CD4-positive, alpha-beta T cell treated with Interleukin-21 for 1 hour (primary cell): ENCODE measurements around the gene PRRT4.

Experiments
- DNase-seq: peaks from one replicate; pipeline ENCODE4 v3.0.0-alpha.2; 2020

The PRRT4 gene

DNA sequence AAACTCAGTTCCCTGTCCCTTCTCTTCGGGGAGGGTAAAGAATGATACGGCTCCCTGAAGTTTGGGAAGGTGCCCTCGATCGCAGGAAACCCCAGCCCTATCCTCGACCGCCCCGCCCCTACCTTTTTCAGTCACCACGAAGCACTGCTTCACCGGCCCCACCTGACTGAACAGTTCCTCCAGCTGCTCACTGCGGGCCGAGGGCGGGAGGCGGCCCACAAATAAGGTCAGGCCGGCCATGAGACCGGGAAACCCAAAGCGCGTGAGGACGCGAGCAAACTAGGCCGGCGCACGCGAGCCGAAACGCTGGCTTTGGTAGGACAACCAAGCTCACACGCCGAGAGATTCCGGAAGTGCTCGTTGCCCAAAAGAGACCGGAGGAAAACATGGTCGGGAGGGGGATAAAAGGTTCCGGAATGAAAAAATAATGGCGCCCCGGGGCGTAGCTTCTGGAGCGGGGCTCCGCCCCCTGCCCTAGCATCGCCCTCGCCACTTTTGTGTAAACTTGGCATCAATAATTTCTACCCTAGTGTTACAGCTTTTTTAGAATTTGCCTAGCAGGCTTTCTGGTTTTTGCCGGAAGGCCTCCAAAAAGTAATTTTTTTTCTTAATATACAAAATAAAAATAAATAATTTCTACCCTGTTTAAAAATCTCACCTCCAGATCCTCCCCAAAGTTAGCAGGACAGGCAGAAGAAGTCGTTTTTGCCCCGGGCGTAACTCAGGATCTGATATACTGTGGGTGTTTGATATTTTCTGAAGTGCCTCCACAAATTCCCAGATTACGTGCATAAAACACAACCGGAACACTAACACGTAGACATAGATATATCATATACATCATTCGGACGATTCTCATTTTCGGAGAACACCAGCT lies 17.7 kb downstream of the PRRT4 start, which contains the start of gene RBM28:
RBM28 (minus strand) TSS at position 355 of the 877 bp plus-strand sequence; CDS start at position 240, 115 bp downstream.
- peak; percentile 92 for DNase-seq

DNA sequence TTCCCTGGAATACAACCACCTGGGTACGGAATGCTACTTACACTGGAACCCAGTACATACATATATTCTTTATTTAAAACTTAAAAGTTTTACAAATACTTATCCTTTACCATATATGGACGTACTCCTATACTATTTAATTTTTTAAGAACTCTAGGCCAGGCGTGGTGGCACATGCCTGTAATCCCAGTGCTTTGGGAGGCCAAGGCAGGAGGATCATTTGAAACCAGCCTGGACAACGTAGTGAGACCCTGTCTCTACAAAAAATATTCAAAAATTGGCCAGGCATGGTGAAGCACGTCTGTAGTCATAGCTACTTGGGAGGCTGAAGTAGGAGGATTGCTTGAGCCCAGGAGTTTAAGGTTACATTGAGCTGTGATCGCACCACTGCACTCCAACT lies 19.8 kb downstream of the PRRT4 start:
- DNase-seq, result no peak

DNA sequence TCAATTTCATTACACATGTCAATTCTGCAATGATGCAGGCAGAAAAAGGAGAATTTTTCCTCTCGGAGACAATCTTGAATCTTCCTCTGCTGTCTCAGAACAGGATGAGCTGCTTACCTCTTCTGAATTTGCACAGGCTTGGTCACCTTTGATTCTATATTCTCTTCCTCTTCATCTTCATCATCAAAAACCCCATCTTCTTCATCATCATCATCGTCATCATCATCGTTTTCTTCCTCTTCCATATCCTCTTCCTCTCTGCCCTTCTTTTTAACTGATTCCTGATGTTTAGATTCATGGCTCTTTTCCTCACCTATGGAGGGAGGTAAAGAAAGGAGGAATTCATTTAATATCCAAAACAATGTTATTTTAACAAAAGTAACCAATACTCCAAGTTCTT lies 25.8 kb downstream of the PRRT4 start:
- DNase-seq, result no peak

DNA sequence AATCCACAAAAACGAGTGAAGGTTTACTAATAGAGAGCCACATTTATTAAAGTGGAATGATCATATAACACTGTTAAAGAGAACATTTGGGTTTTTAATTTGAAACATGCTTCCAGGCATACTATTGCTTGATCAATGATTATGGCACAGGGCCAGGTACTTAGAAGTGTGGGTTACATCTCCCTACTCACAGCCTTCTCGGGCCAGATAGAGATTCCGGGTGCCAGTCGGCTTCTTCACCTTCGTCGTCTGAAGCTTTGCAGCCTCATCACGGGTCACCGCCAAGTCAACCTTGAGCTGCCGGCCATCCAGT lies 37.2 kb downstream of the PRRT4 start:
- no peak for DNase-seq

DNA sequence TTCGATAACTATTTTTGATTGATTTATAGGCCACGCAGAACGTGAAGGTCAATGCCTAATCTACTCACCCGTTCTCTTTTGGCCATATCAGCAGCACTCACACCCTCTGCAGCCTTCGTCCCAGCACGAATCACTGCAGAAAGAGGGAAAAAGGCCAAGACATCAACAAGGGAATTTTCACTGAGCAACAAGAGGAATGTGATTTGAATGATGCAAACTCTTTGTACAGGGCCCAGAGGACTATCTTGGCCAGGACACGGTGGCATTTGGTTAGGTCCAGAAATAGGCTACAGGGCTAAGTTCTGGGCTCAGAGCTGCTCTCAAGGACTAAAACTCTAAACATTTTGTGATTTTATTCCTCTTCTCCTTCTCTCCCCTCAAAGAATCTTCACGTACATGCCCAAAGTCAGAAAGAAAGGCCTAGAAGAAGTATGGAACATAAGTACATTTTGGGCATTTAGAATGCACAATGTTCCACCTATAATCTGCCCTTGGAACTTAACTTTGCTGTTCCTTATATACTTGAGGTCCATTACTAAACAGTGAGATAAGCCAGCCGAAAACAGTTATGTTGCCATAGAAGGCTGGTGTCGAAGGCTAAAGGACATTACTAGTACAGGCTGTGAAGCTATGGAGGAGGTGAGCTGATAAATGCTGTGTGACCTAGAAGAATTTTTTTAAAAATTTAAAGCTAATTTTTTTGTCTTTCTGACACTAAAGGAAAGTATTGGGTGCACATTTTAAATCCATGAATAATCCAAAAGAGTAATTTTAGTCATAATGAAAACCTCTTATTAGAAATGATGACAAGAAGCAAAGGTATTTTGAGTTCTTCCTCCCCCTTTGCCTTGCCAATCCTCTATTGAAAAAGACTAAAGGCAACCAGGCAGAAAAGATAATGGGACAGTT lies 37.8 kb downstream of the PRRT4 start:
- no peak for DNase-seq

GRCh38 chr7:128323040-128323439 lies 38.5 kb downstream of the PRRT4 start:
- DNase-seq, result no peak

- DNase-seq, result peak; percentile 46
Observed at GRCh38 chr7:128322040-128322643, 39.3 kb downstream of the PRRT4 start.

GRCh38 chr7:128321044-128321422 lies 40.5 kb downstream of the PRRT4 start:
- DNase-seq, result no peak

GRCh38 chr7:128318691-128319090 lies 42.8 kb downstream of the PRRT4 start:
- DNase-seq, result no peak

DNA sequence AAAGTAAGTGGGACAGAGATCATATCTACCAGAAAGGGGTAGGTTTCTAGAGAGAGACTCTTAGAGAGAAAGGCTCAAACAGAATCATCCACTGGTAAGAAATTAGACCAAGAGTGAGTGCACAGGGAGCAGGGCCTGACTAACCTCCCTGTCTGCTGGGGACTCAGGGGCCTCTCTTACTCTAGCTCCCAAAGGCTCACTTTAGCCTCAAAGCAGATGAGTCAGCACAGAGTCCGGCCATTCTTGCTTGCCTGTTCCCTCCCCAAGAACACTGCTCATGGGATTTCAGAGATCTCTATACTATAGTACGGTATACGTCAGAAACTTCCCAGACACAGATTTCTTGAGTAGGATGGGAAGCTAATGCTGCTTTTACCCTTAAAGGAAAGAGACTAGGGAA lies 50.5 kb downstream of the PRRT4 start:
- no peak for DNase-seq

GRCh38 chr7:128310499-128310898 lies 51.0 kb downstream of the PRRT4 start:
- DNase-seq, result no peak

DNA sequence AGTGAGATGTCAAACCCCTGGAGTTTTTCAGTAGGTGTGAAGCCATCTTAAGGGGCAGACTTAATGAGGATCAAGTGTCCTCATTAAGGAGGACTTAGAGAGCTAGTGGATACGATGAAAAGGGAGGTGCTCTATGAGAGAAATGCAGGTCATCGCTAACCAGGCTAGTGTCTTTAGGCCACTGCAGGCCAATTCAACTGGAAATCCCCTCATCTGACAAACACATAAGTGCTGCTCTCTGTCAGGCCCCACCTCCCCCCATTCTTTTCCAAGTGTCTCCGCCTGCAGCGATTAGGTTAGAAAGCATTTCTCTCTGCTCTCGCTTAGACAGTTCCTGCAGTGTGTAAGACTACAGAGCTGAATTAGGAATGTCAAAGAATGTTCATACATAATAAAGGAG lies 51.5 kb downstream of the PRRT4 start:
- no peak for DNase-seq

DNA sequence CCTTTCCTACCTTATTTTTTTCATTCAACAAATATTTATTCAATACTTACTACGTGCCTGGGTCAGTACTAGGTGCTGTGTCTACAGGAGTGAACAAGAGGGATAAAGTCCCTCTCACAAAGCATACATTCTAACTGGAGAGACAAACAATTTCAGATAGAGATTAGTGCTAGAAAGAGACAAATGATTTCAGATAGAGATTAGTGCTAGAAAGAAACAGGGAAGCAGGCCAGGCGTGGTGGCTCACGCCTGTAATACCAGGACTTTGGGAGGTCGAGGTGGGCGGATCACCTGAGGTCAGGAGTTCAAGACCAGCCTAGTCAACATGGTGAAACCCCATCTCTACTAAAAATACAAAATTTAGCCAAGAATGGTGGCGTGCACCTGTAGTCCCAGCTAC lies 52.4 kb downstream of the PRRT4 start:
- DNase-seq, result no peak

DNA sequence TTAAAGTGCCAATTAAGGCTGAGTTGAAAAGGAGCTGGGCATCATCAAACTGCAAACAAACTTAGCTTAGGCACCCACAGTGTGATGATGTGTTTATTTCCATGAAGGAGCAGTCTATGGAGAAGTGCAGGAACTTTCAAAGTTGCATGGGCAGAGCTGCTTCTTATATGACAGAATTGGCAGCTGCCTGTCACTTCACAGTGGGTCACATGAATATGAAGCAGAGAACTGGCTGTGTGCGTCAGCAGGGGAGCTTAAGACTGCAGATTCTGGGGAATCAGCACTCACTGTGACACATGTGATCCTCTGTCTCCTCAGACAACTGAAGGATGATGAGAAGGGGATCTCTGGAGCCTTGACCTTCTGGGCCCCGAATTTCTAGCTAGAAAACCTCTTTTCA lies 54.4 kb downstream of the PRRT4 start:
- no peak for DNase-seq

- no peak for DNase-seq
Observed at GRCh38 chr7:128304212-128304611, 57.3 kb downstream of the PRRT4 start.

DNA sequence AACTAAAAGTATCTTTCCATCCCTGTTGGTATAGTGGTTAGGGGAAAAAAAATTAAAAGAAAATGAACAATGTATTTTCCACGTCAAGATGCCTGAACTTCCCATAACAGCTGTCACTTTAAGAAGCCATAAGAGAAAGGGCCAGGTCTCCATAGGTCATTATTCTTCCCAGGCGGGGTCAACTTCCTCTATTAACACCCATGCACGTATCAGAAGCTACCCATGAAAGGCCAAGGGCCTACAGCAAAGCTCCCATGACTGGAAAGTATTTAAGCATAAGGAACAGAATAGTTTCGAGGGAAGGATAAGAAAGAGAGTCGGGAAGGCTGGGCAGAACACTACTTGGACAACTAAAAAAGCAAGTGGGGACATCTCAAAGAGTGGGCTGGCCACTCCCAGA lies 57.8 kb downstream of the PRRT4 start:
- no peak for DNase-seq

DNA sequence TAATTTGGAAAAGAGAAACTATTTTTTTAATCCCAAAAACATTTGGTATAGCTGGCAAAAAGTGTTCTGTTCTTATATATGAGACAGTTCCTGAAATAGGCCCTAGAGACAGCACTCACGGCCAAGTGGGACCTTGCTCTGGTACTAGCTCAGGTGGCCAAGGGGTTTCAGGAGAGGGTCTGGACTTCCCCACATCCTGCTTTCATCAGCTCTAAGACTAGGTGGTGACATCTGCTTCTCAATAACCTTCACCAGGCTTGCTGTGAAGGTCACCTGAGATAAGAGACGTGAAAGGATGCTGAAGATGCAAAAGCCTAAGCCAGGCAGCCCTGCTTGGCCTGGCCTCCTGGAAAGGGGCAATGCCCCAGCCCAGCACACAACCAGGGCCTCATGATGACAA lies 58.4 kb downstream of the PRRT4 start:
- DNase-seq, result no peak

GRCh38 chr7:128302139-128302538 lies 59.4 kb downstream of the PRRT4 start:
- DNase-seq, result no peak
